Astrocyte (in vitro differentiated cells and primary cell): ENCODE results near the gene SRSF8. TPM values are rescaled to one million over a fixed set of nuclear protein-coding genes. Genes with fewer than 3 reads are reported as not detected.

Experiments used
- DNase-seq: peaks from one replicate; pipeline ENCODE4 v3.0.0-alpha.2; 2010; ENCODE audit warnings: low read depth
- FAIRE-seq: peaks from 2 replicates; lab custom pipeline; 2011; peaks lifted over from hg19 to GRCh38; lab: Jason Lieb, UNC
- H2AFZ ChIP-seq: 2 replicates; pipeline ENCODE4 v1.6.0; 2012; ENCODE audit warnings: low read depth, low read length, inconsistent platforms
- H3K27ac ChIP-seq: 2 replicates; pipeline ENCODE4 v1.5.1; 2011; ENCODE audit warnings: low read depth, low read length, inconsistent platforms
- H3K27me3 ChIP-seq: 2 replicates; pipeline ENCODE4 v1.6.0; 2011; ENCODE audit warnings: low read length, inconsistent platforms; ENCODE audit not compliant: insufficient read depth
- H3K36me3 ChIP-seq: 2 replicates; pipeline ENCODE4 v1.5.1; 2011; ENCODE audit warnings: low read length, inconsistent platforms; ENCODE audit not compliant: insufficient read depth
- H3K4me1 ChIP-seq: 2 replicates; pipeline ENCODE4 v1.5.1; 2011; ENCODE audit warnings: low read length, inconsistent platforms; ENCODE audit not compliant: insufficient read depth
- H3K4me2 ChIP-seq: 2 replicates; pipeline ENCODE4 v1.6.0; 2012; ENCODE audit warnings: low read length, inconsistent platforms
- H3K4me3 ChIP-seq: 2 replicates; pipeline ENCODE4 v1.5.1; 2011; ENCODE audit warnings: low read depth, mild to moderate bottlenecking, low read length, inconsistent platforms; ENCODE audit not compliant: insufficient read depth
- H3K79me2 ChIP-seq: 2 replicates; pipeline ENCODE4 v1.6.0; 2012; ENCODE audit warnings: mild to moderate bottlenecking, low read length, inconsistent platforms; ENCODE audit not compliant: insufficient read depth
- H3K9ac ChIP-seq: 2 replicates; pipeline ENCODE4 v1.6.0; 2012; ENCODE audit warnings: mild to moderate bottlenecking, low read length, inconsistent platforms
- H3K9me3 ChIP-seq: 2 replicates; pipeline ENCODE4 v1.5.1; 2012; ENCODE audit warnings: low read depth, mild to moderate bottlenecking, low read length, inconsistent platforms; ENCODE audit not compliant: insufficient read depth
- H4K20me1 ChIP-seq: 2 replicates; pipeline ENCODE4 v1.6.0; 2012; ENCODE audit warnings: low read length, inconsistent platforms; ENCODE audit not compliant: insufficient read depth
- H3K27ac Mint-ChIP-seq: one replicate; pipeline ENCODE4 v1.8.0; 2021; ENCODE audit warnings: mild to moderate bottlenecking, mixed read lengths; ENCODE audit not compliant: unreplicated experiment
- H3K27me3 Mint-ChIP-seq: one replicate; pipeline ENCODE4 v1.8.0; 2021; ENCODE audit warnings: low read depth, mixed read lengths; ENCODE audit not compliant: unreplicated experiment
- H3K36me3 Mint-ChIP-seq: one replicate; pipeline ENCODE4 v1.8.0; 2021; ENCODE audit warnings: low read depth, mixed read lengths; ENCODE audit not compliant: unreplicated experiment
- H3K4me1 Mint-ChIP-seq: one replicate; pipeline ENCODE4 v1.8.0; 2021; ENCODE audit warnings: low read depth, mixed read lengths; ENCODE audit not compliant: unreplicated experiment
- H3K4me3 Mint-ChIP-seq: one replicate; pipeline ENCODE4 v1.8.0; 2021; ENCODE audit warnings: mild to moderate bottlenecking, moderate library complexity, mixed read lengths; ENCODE audit not compliant: unreplicated experiment
- H3K9me3 Mint-ChIP-seq: one replicate; pipeline ENCODE4 v1.8.0; 2021; ENCODE audit warnings: mild to moderate bottlenecking, mixed read lengths; ENCODE audit not compliant: unreplicated experiment
- CTCF ChIP-seq: IDR thresholded peaks from 2 replicates; pipeline ENCODE4 v1.5.1; 2011; ENCODE audit warnings: low read depth, mild to moderate bottlenecking, inconsistent platforms, low read length, moderate library complexity; ENCODE audit not compliant: insufficient read depth
- EZH2 ChIP-seq: IDR thresholded peaks from 2 replicates; pipeline ENCODE4 v1.6.1; 2012; ENCODE audit warnings: mild to moderate bottlenecking, low read length, inconsistent platforms; ENCODE audit not compliant: insufficient read depth
- total RNA-seq: library from RNA; stranded (reverse); gene quantifications from 2 replicates; pipeline ENCODE4 v1.2.1, GENCODE V29; 2021

SRSF8 gene
- total RNA-seq, 1 donor from 2014 or later, result 47.5 TPM

- H3K36me3 ChIP-seq, result no peaks in the 10 kb centered on the region
- peaks cover 9% of the 10 kb centered on the region for H3K27me3 ChIP-seq
- no peak for TF ChIP-seq EZH2
- no peak for TF ChIP-seq CTCF
- no peak for FAIRE-seq
- no peaks in the 10 kb centered on the region for H3K79me2 ChIP-seq
- H3K27ac Mint-ChIP-seq, result peak overlapping the region; percentile 30
- H3K36me3 Mint-ChIP-seq, result no peaks in the 10 kb centered on the region
- no peak overlapping the region for H3K4me3 Mint-ChIP-seq
- peaks cover 4% of the 10 kb centered on the region for H3K4me1 Mint-ChIP-seq
- H3K27me3 Mint-ChIP-seq, result peaks cover 12% of the 10 kb centered on the region
- no peaks in the 10 kb centered on the region for H3K4me1 ChIP-seq
- no peak overlapping the region for H3K4me2 ChIP-seq
- no peak for DNase-seq
- no peak overlapping the region for H3K4me3 ChIP-seq
- H4K20me1 ChIP-seq, result no peaks in the 10 kb centered on the region
- H3K27ac ChIP-seq, result no peak overlapping the region
- H3K9ac ChIP-seq, result no peak overlapping the region
- no peak overlapping the region for H2AFZ ChIP-seq
- no peaks in the 10 kb centered on the region for H3K9me3 Mint-ChIP-seq
- H3K9me3 ChIP-seq, result no peaks in the 10 kb centered on the region
Observed at GRCh38 chr11:95057959-95058358, 8.8 kb upstream of the SRSF8 start.

- no peak overlapping the region for H2AFZ ChIP-seq
- H3K9ac ChIP-seq, result no peak overlapping the region
- no peak for FAIRE-seq
- peaks cover 9% of the 10 kb centered on the region for H3K27me3 ChIP-seq
- H3K4me3 ChIP-seq, result no peak overlapping the region
- H3K36me3 Mint-ChIP-seq, result no peaks in the 10 kb centered on the region
- DNase-seq, result no peak
- peak overlapping the region; percentile 67 for H3K27ac Mint-ChIP-seq
- H3K4me1 Mint-ChIP-seq, result peaks cover 4% of the 10 kb centered on the region
- no peaks in the 10 kb centered on the region for H3K4me1 ChIP-seq
- no peaks in the 10 kb centered on the region for H3K36me3 ChIP-seq
- H4K20me1 ChIP-seq, result no peaks in the 10 kb centered on the region
- H3K27ac ChIP-seq, result no peak overlapping the region
- H3K4me2 ChIP-seq, result no peak overlapping the region
- no peaks in the 10 kb centered on the region for H3K79me2 ChIP-seq
- H3K4me3 Mint-ChIP-seq, result peak overlapping the region; percentile 17
- H3K9me3 Mint-ChIP-seq, result no peaks in the 10 kb centered on the region
- no peak for TF ChIP-seq CTCF
- TF ChIP-seq EZH2, result no peak
- peaks cover 11% of the 10 kb centered on the region for H3K27me3 Mint-ChIP-seq
- no peaks in the 10 kb centered on the region for H3K9me3 ChIP-seq
Observed at GRCh38 chr11:95058621-95059020, 8.1 kb upstream of the SRSF8 start.

GRCh38 chr11:95059046-95059445 lies 7.7 kb upstream of the SRSF8 start:
- H3K9me3 Mint-ChIP-seq, result no peaks in the 10 kb centered on the region

More at GRCh38 chr11:95059046-95059445, 7.7 kb upstream of the SRSF8 start:
- FAIRE-seq (no peak), DNase-seq (no peak)
- H3K9ac ChIP-seq, result no peak overlapping the region
- H3K4me3 ChIP-seq, result no peak overlapping the region
- Mint-ChIP-seq H3K27ac (peak overlapping the region; percentile 67), H3K4me1 (peaks cover 4% of the 10 kb centered on the region), H3K36me3 (no peaks in the 10 kb centered on the region), H3K27me3 (peaks cover 9% of the 10 kb centered on the region), H3K4me3 (peak overlapping the region; percentile 17)
- no peak overlapping the region for H3K27ac ChIP-seq
- no peaks in the 10 kb centered on the region for H3K79me2 ChIP-seq
- no peak overlapping the region for H3K4me2 ChIP-seq
- no peak overlapping the region for H2AFZ ChIP-seq
- H3K36me3 ChIP-seq, result no peaks in the 10 kb centered on the region
- no peaks in the 10 kb centered on the region for H3K9me3 ChIP-seq
- TF ChIP-seq EZH2 (no peak), CTCF (no peak)
- no peaks in the 10 kb centered on the region for H4K20me1 ChIP-seq
- no peaks in the 10 kb centered on the region for H3K4me1 ChIP-seq
- peaks cover 9% of the 10 kb centered on the region for H3K27me3 ChIP-seq
